H1 (cell line): Measurements from ENCODE around the gene TPD52L2. TPM values are rescaled to one million over a fixed set of nuclear protein-coding genes. Genes with fewer than 3 reads are reported as not detected.

Source experiments
- BACH1 ChIP-seq: IDR thresholded peaks from 2 replicates; pipeline ENCODE4 v1.6.1; 2012; ENCODE audit warnings: low read length, improper control_type of control experiment
- BCL11A ChIP-seq, 2 experiments: IDR thresholded peaks; one replicate each; pipeline ENCODE4 v1.6.1; 2011; ENCODE audit warnings: low read depth in 2 of 2, low read length in 2 of 2, mild to moderate bottlenecking in 2 of 2
- CHD1 ChIP-seq: IDR thresholded peaks from 2 replicates; pipeline ENCODE4 v1.6.1; 2012; ENCODE audit warnings: low read depth, low read length, improper control_type of control experiment
- CREB1 ChIP-seq: IDR thresholded peaks from 2 replicates; pipeline ENCODE4 v1.6.1; 2012; ENCODE audit warnings: inconsistent platforms
- EP300 ChIP-seq, 2 experiments: IDR thresholded peaks; 1 replicate in 1 of 2; 2 replicates in 1 of 2; pipeline ENCODE4 v1.6.1; 2011 to 2012; ENCODE audit warnings: low read depth in 2 of 2, low read length in 2 of 2, mild to moderate bottlenecking in 2 of 2, borderline replicate concordance in 1 of 2, inconsistent platforms in 1 of 2, moderate library complexity in 1 of 2
- KDM1A ChIP-seq: fragments of 200-600, 300-600 bp; sonication (generic); IDR thresholded peaks from 2 replicates; pipeline ENCODE4 v1.7.1; 2016; ENCODE audit warnings: mild to moderate bottlenecking, low read length, borderline replicate concordance
- KDM4A ChIP-seq: IDR thresholded peaks from one replicate; pipeline ENCODE4 v1.7.1; 2012; ENCODE audit warnings: low read depth, mild to moderate bottlenecking, moderate library complexity, low read length, inconsistent platforms; ENCODE audit not compliant: severe bottlenecking
- KDM5A ChIP-seq: fragments of 200-600 bp; IDR thresholded peaks from 2 replicates; pipeline ENCODE4 v1.7.1; 2012; ENCODE audit warnings: mild to moderate bottlenecking, low read length, inconsistent platforms, mixed read lengths
- MAFK ChIP-seq: IDR thresholded peaks from 2 replicates; pipeline ENCODE4 v1.6.1; 2012; ENCODE audit warnings: low read depth, mild to moderate bottlenecking, improper control_type of control experiment, low read length
- NANOG ChIP-seq: IDR thresholded peaks from 2 replicates; pipeline ENCODE4 v1.6.1; 2011; ENCODE audit warnings: low read length, low read depth, mild to moderate bottlenecking, inconsistent platforms; ENCODE audit not compliant: insufficient read depth, poor library complexity, severe bottlenecking
- NRF1 ChIP-seq: IDR thresholded peaks from 2 replicates; pipeline ENCODE4 v1.6.1; 2011; ENCODE audit warnings: mild to moderate bottlenecking, low read depth, low read length, improper control_type of control experiment
- PHF8 ChIP-seq: fragments of 200-600 bp; sonication (generic); conservative IDR thresholded peaks from 2 replicates; pipeline ENCODE4 v1.7.1; 2012; ENCODE audit warnings: low read depth, mild to moderate bottlenecking, inconsistent platforms, low read length, moderate library complexity
- POLR2AphosphoS5 ChIP-seq: IDR thresholded peaks from 2 replicates; pipeline ENCODE4 v1.6.1; 2011; ENCODE audit warnings: low read depth, low read length
- POU5F1 ChIP-seq: IDR thresholded peaks from 2 replicates; pipeline ENCODE4 v1.6.1; 2011; ENCODE audit warnings: low read depth, mild to moderate bottlenecking, low read length, moderate library complexity
- RFX5 ChIP-seq: IDR thresholded peaks from 2 replicates; pipeline ENCODE4 v1.6.1; 2011; ENCODE audit warnings: low read depth, low read length, improper control_type of control experiment, borderline replicate concordance
- SIX5 ChIP-seq: IDR thresholded peaks from 2 replicates; pipeline ENCODE4 v1.6.1; 2011; ENCODE audit warnings: mild to moderate bottlenecking, low read depth, low read length
- SP1 ChIP-seq: IDR thresholded peaks from 2 replicates; pipeline ENCODE4 v1.6.1; 2011; ENCODE audit warnings: low read depth, low read length
- TAF7 ChIP-seq: optimal IDR thresholded peaks from 2 replicates; pipeline ENCODE3; 2011; ENCODE audit warnings: low read depth, mild to moderate bottlenecking, inconsistent platforms, low read length, moderate library complexity, borderline replicate concordance
- TEAD4 ChIP-seq: IDR thresholded peaks from 2 replicates; pipeline ENCODE4 v1.6.1; 2012; ENCODE audit warnings: low read depth, low read length, inconsistent platforms, mixed read lengths
- YY1 ChIP-seq: IDR thresholded peaks from 2 replicates; pipeline ENCODE4 v1.6.1; 2011; ENCODE audit warnings: low read depth, mild to moderate bottlenecking, low read length
- ZNF274 ChIP-seq: IDR thresholded peaks from 2 replicates; pipeline ENCODE4 v1.7.0; 2012; ENCODE audit warnings: low read length, borderline replicate concordance; ENCODE audit errors: extremely low read depth
- polyA plus RNA-seq, 7 experiments: library from polyadenylated mRNA; depleted of rRNA in 3 of 7; stranded (reverse) in 5 of 7; unstranded in 2 of 7; fragments of >200 nt in 5 of 7; fragments of 200-250 nt in 2 of 7; gene quantifications; 1 replicate in 5 of 7; 2 replicates in 1 of 7; 4 replicates in 1 of 7; pipeline versions ENCODE4 v1.2.1 to v1.2.3, GENCODE V29; 2011 to 2013; ENCODE audit warnings: missing spikeins in 2 of 7, mixed read lengths in 2 of 7
- total RNA-seq: library from RNA; stranded (reverse); fragmentation: NEBNext Ultra II Directional; extraction: Animal tissue kit (Norgen Biotek cat#: 25700); gene quantifications from 2 replicates; pipeline ENCODE4 v1.2.1, GENCODE V29; 2021
- TF ChIP-seq, protein P1 (sequence below): IDR thresholded peaks from 2 replicates; pipeline ENCODE4 v1.6.1; 2012; ENCODE audit warnings: low read length, inconsistent platforms
- TF ChIP-seq, protein P2 (sequence below): IDR thresholded peaks from 2 replicates; pipeline ENCODE4 v1.6.1; 2011; ENCODE audit warnings: low read depth, mild to moderate bottlenecking, low read length; ENCODE audit not compliant: insufficient read depth

The TPD52L2 gene
- total and polyA plus RNA-seq, 2 of the 8 experiments (the other 6 are each of a cell fraction or from before 2014, with no cell fraction given) = 77.1 to 80.2 TPM

DNA sequence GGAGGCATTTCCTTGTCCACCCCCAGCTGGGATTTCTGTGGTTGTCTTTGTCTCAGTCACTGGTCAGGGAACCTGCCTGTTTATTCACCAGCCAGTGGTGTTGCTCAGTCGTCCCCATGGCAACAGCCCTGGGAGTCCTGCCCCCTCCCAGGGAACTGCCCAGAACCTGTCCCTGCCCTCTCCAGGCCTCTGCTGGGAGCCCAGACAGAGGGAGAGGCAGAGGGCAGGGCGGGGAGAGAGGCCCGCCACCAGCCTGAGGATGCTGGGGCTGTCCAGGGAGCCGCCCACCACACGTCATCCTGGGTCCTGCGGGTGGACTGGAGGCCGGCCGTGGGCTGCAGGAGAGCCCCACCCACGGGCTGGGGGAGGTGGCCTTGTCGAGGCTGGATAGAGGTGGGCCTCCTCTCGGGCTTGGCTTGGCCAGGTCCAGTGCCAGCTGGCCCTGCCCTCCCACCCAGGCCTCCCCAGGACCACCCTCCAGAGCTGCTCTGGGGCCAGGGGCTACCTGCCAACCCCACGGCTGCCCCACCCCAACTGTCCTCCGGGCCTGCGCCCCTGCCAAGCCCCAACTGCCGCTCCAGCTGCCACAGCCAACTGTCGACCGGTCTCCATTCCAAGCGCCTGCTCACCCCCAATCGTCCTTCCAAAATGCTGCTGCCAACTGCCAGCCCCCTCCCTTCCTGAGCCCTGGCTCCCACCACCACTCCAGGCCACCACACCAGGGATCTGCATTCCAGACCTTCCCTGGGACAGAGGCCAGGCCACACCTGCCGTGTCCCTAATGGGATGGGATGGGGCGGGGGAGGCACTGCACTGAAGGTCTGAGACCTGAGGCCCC, 29.8 kb upstream of the TPD52L2 start (continued):
- TF ChIP-seq NANOG (no peak), POU5F1 (no peak), SP1 (peak; percentile 98), KDM1A (no peak), PHF8 (no peak), KDM5A (no peak), RFX5 (no peak), BCL11A (IDR thresholded peaks at IDR 0.05; ENCODE audit: low read depth in 2 of 2, low read length in 2 of 2) (no peak), CHD1 (no peak), POLR2AphosphoS5 (no peak), KDM4A (no peak), MAFK (no peak), SIX5 (no peak), NRF1 (no peak), EP300 (IDR thresholded peaks at IDR 0.05; ENCODE audit: borderline replicate concordance in 1 of 2, low read depth in 2 of 2, low read length in 2 of 2) (no peak), TAF7 (no peak), CREB1 (no peak), TEAD4 (peak; percentile 30; the same call in 1 of the 2 replicates), BACH1 (no peak), ZNF274 (no peak), YY1 (no peak)
- TF ChIP-seq, protein P1, sequence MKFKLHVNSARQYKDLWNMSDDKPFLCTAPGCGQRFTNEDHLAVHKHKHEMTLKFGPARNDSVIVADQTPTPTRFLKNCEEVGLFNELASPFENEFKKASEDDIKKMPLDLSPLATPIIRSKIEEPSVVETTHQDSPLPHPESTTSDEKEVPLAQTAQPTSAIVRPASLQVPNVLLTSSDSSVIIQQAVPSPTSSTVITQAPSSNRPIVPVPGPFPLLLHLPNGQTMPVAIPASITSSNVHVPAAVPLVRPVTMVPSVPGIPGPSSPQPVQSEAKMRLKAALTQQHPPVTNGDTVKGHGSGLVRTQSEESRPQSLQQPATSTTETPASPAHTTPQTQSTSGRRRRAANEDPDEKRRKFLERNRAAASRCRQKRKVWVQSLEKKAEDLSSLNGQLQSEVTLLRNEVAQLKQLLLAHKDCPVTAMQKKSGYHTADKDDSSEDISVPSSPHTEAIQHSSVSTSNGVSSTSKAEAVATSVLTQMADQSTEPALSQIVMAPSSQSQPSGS = no peak
- TF ChIP-seq, protein P2, sequence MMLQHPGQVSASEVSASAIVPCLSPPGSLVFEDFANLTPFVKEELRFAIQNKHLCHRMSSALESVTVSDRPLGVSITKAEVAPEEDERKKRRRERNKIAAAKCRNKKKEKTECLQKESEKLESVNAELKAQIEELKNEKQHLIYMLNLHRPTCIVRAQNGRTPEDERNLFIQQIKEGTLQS = no peak
